C4-2B (cell line): Measurements from ENCODE around the gene FOXP1.

Source experiments
- CTCF ChIP-seq: fragments of 450-650 bp; conservative IDR thresholded peaks from 2 replicates; pipeline ENCODE4 v1.5.1; 2017; ENCODE audit warnings: mild to moderate bottlenecking
- ZFX ChIP-seq: fragments of 450-650 bp; IDR thresholded peaks from 2 replicates; pipeline ENCODE4 v1.6.1; 2017

- TF ChIP-seq CTCF = no peak
- TF ChIP-seq ZFX = no peak
Measured at GRCh38 chr3:71614869-71615268, 31.3 kb upstream of the FOXP1 start.
